NCI-H446 treated with DMSO at 0.1 percent for 48 hours (cell line): ENCODE data around the gene SLC25A19.
"Not testable (repeated sequence)": the region's sequence is repeated elsewhere in the genome, so short reads cannot be mapped to it uniquely, and the experiment has no call there.

Experiments used
- DNase-seq: peaks from one replicate; lab custom pipeline; 2025; lab: John Stamatoyannopoulos, UW

The SLC25A19 gene

GRCh38 chr17:75267411-75268232, 21.6 kb downstream of the SLC25A19 start:
- DNase-seq, result no peak

- DNase-seq, result peak; percentile 16
Measured at GRCh38 chr17:75267153-75267410, 22.2 kb downstream of the SLC25A19 start.

GRCh38 chr17:75266316-75267152, 22.7 kb downstream of the SLC25A19 start:
- DNase-seq, result no peak

GRCh38 chr17:75265614-75266315, 23.5 kb downstream of the SLC25A19 start:
- DNase-seq, result no peak

GRCh38 chr17:75263055-75263454, 26.2 kb downstream of the SLC25A19 start:
- no peak for DNase-seq

- DNase-seq, result no peak
Measured at GRCh38 chr17:75262112-75262606, 27.1 kb downstream of the SLC25A19 start.

GRCh38 chr17:75261336-75262111, 27.7 kb downstream of the SLC25A19 start, which contains the start of the genes GGA3 and MRPS7:
GGA3 (minus strand) TSS chr17:75261606; CDS start chr17:75261587, 19 bp downstream.
MRPS7 (plus strand) TSS chr17:75261879; CDS start chr17:75261901, 22 bp downstream.
- peak; percentile 83 for DNase-seq

- no peak for DNase-seq
Measured at GRCh38 chr17:75260641-75261335, 28.4 kb downstream of the SLC25A19 start.

GRCh38 chr17:75257228-75257627, 32.0 kb downstream of the SLC25A19 start:
- DNase-seq, result not testable (repeated sequence)

- not testable (repeated sequence) for DNase-seq
Measured at GRCh38 chr17:75255954-75256698, 33.1 kb downstream of the SLC25A19 start.

- no peak for DNase-seq
Measured at GRCh38 chr17:75252039-75252816, 37.0 kb downstream of the SLC25A19 start.

- DNase-seq, result no peak
Measured at GRCh38 chr17:75250009-75250471, 39.2 kb downstream of the SLC25A19 start.

GRCh38 chr17:75249564-75249963, 39.7 kb downstream of the SLC25A19 start:
- no peak for DNase-seq

- no peak for DNase-seq
Measured at GRCh38 chr17:75246404-75246803, 42.8 kb downstream of the SLC25A19 start.

GRCh38 chr17:75245011-75245410, 44.2 kb downstream of the SLC25A19 start:
- no peak for DNase-seq

GRCh38 chr17:75244133-75244866, 44.9 kb downstream of the SLC25A19 start:
- DNase-seq, result no peak

GRCh38 chr17:75242461-75243042, 46.7 kb downstream of the SLC25A19 start:
- no peak for DNase-seq

GRCh38 chr17:75241996-75242460, 47.2 kb downstream of the SLC25A19 start:
- DNase-seq, result no peak
